Lower leg skin (tissue), 3 donors: Measurements from ENCODE around the gene CASS4.

Experiments used
- POLR2A ChIP-seq, 2 donors: fragments of 450-650 bp; IDR thresholded peaks; one replicate each; pipeline ENCODE4 v1.6.1; 2016 to 2017; ENCODE audit warnings: antibody characterized with exemption in 2 of 2, mild to moderate bottlenecking in 1 of 2, moderate library complexity in 1 of 2
- TF ChIP-seq, protein P1 (sequence below), 3 donors: fragments of 450-650 bp; IDR thresholded peaks; one replicate each; pipeline ENCODE4 v1.5.1; 2016; ENCODE audit warnings: antibody characterized with exemption in 3 of 3, mild to moderate bottlenecking in 3 of 3, moderate library complexity in 2 of 3

- TF ChIP-seq, protein P1, sequence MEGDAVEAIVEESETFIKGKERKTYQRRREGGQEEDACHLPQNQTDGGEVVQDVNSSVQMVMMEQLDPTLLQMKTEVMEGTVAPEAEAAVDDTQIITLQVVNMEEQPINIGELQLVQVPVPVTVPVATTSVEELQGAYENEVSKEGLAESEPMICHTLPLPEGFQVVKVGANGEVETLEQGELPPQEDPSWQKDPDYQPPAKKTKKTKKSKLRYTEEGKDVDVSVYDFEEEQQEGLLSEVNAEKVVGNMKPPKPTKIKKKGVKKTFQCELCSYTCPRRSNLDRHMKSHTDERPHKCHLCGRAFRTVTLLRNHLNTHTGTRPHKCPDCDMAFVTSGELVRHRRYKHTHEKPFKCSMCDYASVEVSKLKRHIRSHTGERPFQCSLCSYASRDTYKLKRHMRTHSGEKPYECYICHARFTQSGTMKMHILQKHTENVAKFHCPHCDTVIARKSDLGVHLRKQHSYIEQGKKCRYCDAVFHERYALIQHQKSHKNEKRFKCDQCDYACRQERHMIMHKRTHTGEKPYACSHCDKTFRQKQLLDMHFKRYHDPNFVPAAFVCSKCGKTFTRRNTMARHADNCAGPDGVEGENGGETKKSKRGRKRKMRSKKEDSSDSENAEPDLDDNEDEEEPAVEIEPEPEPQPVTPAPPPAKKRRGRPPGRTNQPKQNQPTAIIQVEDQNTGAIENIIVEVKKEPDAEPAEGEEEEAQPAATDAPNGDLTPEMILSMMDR (IDR thresholded peaks at IDR 0.05), result no peak
- TF ChIP-seq POLR2A (IDR thresholded peaks at IDR 0.05), result no peak
Measured at GRCh38 chr20:56385130-56385529, 26.9 kb upstream of the CASS4 start.
